BE2C (cell line): ENCODE results near the gene GPRIN2.

Source experiments
- DNase-seq: peaks from one replicate; pipeline ENCODE4 v3.0.0-alpha.2; 2020
- H3K27me3 ChIP-seq: fragments of 250-450 bp; sonication (Bioruptor Pico); 2 replicates; pipeline ENCODE4 v1.5.1; 2020; ENCODE audit warnings: mild to moderate bottlenecking
- H3K36me3 ChIP-seq: fragments of 250-450 bp; sonication (Bioruptor Pico); 2 replicates; pipeline ENCODE4 v1.5.1; 2020; ENCODE audit warnings: mild to moderate bottlenecking
- H3K4me1 ChIP-seq: fragments of 250-450 bp; sonication (Bioruptor Pico); 2 replicates; pipeline ENCODE4 v1.5.1; 2020
- H3K4me3 ChIP-seq: 2 replicates; pipeline ENCODE4 v1.5.1; 2011; ENCODE audit warnings: low read depth, low read length
- H3K9me3 ChIP-seq: fragments of 250-450 bp; sonication (Bioruptor Pico); 2 replicates; pipeline ENCODE4 v1.5.1; 2020
- TF ChIP-seq, protein P1 (sequence below): IDR thresholded peaks from 2 replicates; pipeline ENCODE4 v1.5.1; 2012; ENCODE audit warnings: mild to moderate bottlenecking, low read depth, low read length

GPRIN2 gene

DNA sequence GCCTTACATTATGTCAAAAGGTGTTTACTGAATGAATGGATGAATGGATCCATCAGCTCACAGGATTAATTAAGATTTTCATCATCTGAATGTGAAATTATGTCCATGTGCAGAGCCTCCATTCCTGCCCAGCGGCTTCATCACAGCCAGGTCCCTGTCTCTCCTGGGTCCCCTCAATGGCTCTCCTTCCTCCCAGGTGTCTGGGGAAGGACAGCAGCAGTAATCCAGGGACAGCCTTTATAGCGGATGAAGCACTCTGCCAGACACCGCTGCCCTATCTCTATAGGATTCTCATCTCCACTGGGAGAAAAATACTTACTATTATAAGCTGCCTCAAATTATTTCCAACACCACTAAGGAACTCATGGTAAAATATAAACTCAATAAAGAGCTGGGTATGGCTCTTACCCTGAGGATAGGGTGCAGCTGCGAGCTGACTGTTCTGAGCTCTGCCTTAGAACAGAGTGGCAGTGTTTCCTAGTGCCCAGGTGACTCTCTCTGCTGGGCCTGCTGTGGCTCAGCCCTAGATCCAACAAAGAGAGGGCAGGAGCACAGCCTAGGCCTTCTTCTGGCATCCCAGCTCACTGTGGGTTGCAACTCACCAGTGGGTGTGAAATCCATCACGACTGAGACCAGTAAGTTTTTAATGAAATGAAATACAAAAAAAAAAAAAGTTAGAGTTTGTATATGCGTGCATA, 38.3 kb downstream of the GPRIN2 start:
- no peaks in the 10 kb centered on the region for H3K9me3 ChIP-seq
- no peaks in the 10 kb centered on the region for H3K27me3 ChIP-seq
- TF ChIP-seq, protein P1, sequence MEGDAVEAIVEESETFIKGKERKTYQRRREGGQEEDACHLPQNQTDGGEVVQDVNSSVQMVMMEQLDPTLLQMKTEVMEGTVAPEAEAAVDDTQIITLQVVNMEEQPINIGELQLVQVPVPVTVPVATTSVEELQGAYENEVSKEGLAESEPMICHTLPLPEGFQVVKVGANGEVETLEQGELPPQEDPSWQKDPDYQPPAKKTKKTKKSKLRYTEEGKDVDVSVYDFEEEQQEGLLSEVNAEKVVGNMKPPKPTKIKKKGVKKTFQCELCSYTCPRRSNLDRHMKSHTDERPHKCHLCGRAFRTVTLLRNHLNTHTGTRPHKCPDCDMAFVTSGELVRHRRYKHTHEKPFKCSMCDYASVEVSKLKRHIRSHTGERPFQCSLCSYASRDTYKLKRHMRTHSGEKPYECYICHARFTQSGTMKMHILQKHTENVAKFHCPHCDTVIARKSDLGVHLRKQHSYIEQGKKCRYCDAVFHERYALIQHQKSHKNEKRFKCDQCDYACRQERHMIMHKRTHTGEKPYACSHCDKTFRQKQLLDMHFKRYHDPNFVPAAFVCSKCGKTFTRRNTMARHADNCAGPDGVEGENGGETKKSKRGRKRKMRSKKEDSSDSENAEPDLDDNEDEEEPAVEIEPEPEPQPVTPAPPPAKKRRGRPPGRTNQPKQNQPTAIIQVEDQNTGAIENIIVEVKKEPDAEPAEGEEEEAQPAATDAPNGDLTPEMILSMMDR: no peak
- no peaks in the 10 kb centered on the region for H3K36me3 ChIP-seq
- no peak for DNase-seq
- H3K4me1 ChIP-seq: no peaks in the 10 kb centered on the region
- H3K4me3 ChIP-seq: no peak overlapping the region

DNA sequence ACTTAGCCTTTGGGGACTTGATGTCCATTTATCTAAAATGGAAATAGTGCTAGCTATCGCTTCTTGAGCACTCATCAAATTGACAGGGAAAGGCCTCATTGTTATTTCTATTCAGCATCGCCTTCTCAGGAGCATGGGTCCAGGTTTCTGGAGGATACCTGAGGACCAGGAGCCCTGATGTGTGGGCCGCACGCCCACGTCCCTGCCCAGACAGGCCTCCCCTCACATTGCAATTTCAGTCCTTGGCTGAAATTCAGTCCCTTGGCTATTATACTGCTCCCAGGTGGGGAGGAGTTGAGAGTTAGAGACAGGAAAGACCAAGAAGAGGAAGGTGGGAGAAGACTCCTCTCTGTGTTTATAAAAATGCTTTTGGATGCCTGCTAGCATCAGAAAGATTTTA, 38.9 kb downstream of the GPRIN2 start:
- Histone ChIP-seq H3K36me3 (no peaks in the 10 kb centered on the region), H3K4me3 (no peak overlapping the region), H3K9me3 (no peaks in the 10 kb centered on the region), H3K4me1 (no peaks in the 10 kb centered on the region), H3K27me3 (no peaks in the 10 kb centered on the region)
- TF ChIP-seq, protein P1: no peak
- DNase-seq: no peak

DNA sequence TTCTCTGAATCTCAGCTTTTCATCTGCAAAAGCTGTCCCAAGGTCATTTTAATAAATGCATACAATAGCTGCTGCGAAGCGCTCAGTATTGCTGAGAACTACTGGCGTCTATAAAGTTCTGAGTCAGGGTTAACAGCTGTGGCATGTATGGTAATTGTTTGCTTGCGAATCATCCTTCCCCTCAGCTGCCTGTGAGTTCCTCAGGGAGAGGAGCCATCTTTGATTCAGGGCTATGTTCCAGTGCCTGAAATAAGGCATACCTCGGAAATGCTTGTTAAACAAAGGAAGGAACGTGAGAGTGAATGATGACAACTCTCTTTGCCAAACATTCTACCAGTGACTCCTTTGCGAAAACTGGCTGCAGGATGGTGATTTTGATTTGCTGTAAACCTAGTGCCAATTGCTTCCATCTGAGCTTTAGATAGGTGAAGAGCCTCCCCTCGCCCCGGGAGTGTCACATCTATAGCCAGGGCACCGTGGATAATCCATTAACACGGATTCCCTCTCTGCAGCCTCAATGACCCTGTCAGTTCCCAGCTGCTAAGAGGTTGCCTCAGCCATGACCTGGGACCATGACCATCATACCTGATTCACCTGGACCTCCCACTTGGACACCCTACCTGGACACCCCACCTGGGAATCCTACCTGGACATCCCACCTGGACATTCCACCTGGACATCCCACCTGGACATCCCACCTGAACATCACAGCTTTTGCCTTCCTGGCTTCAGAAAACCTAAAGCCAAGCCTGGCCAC, 39.6 kb downstream of the GPRIN2 start:
- Histone ChIP-seq H3K4me1 (no peaks in the 10 kb centered on the region), H3K9me3 (no peaks in the 10 kb centered on the region), H3K27me3 (no peaks in the 10 kb centered on the region), H3K4me3 (no peak overlapping the region), H3K36me3 (no peaks in the 10 kb centered on the region)
- TF ChIP-seq, protein P1: no peak
- no peak for DNase-seq

DNA sequence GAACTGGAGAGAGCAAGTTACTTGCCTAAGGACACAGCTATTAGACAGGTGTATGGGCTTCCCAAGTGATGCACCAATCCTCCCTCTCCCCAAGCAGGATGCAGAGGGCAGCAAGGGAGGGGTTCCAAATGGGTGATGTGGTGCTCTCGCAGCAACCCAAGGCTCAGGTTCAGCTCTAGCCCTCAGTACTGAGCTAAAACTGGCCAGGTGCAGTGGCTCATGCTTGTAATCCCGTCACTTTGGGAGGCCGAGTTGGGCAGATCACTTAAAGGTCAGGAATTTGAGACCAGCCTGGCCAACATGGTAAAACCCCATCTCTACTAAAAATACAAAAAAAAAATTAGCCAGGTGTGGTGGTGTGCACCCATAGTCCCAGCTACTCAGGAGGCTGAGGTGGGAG, 40.7 kb downstream of the GPRIN2 start:
- Histone ChIP-seq H3K27me3 (no peaks in the 10 kb centered on the region), H3K4me3 (no peak overlapping the region), H3K36me3 (no peaks in the 10 kb centered on the region), H3K4me1 (no peaks in the 10 kb centered on the region), H3K9me3 (no peaks in the 10 kb centered on the region)
- no peak for DNase-seq
- TF ChIP-seq, protein P1: no peak

DNA sequence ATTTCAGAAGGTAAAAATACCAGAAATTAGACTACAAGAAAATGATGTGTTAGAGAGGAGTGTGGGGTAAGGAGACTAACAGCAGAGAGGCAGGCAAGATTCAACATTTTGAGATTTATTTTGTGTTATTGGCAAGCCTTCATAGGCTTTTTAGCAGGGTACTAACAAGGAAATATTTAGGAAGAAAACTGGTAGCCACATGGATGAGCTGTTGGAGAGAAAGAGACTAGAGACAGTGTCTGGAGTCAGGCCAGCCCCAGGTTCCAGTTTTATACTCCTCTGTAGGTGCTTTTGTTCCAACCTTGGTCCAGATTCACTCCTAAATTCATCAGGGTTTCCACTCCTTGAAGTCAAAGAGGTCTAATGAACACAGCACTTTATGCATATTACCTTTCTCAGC, 41.1 kb downstream of the GPRIN2 start:
- DNase-seq: no peak

More for the DNA sequence above, 41.1 kb downstream of the GPRIN2 start:
- H3K27me3 ChIP-seq: no peaks in the 10 kb centered on the region
- H3K4me1 ChIP-seq: no peaks in the 10 kb centered on the region
- H3K36me3 ChIP-seq: no peaks in the 10 kb centered on the region
- TF ChIP-seq, protein P1: no peak
- no peaks in the 10 kb centered on the region for H3K9me3 ChIP-seq
- no peak overlapping the region for H3K4me3 ChIP-seq
